Measurements from ENCODE around the gene ITPK1.

ITPK1 gene

GRCh38 chr14:92906823-92907222 lies 208.9 kb downstream of the ITPK1 start:
- DNase-seq, result no peak

DNA sequence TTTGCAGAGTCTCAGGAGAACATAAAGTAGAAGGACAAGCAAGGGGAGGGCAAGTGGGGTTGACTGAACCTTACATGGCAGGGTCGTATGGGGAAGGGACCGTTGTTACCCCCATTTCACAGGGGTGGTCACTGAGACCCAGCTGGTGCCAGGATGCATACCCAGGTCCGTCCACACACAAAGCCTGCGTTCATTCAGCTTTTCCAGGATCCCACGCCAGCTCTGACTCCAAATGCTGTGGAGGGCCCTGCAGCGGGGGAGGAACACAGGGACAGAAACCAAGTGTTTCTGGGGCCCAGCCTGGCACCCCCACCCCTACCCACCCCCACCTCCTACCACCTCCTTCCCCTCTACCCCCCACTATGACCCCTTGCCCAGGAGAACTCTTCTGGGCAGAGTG lies 209.3 kb downstream of the ITPK1 start:
- no peak for DNase-seq

- no peak for DNase-seq
These were observed 210.1 kb downstream of the ITPK1 start for GRCh38 chr14:92905667-92906066.

- DNase-seq, result no peak
These were observed 212.4 kb downstream of the ITPK1 start for GRCh38 chr14:92903359-92903758.

DNA sequence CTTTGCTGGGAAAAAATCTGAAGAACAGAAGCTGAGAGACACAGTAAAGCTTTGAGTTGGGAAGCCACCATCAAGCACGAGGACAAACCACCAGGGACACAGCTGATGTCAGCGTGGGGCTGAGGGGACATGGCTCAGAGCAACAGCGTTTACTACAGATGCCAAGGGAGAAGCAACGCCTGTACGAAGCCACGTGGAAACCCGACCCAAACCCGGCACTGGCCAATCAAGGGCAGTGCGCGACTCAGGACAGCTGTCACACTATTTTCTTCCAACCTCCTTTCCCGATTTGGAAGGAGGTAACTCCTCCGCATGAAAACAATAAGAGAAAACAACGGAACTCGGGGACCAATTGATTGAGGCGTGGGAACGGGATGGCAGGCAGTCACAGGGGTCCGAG lies 213.0 kb downstream of the ITPK1 start:
- DNase-seq, result peak; percentile 87

DNA sequence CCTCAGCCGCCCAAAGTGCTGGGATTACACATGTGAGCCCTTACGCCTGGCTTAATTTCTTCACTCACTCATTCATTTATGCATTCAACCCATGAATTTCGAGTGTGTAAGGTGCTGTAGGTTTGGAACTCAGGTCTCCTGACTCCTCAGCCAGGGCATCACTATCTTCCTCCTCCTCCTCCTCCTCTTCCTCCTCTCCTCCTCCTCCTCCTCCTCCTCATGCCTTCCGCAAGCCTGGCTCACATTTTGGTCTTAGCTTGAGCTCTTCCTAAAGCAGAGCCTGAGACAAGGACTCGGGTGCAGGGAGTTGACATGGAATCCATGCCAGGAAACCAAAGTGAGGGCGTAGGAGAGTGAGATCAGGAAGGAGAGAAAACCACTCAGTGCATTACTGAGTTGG lies 213.5 kb downstream of the ITPK1 start:
- no peak for DNase-seq

GRCh38 chr14:92900660-92901059 lies 215.1 kb downstream of the ITPK1 start:
- DNase-seq, result no peak

GRCh38 chr14:92898566-92899131 lies 217.1 kb downstream of the ITPK1 start:
- no peak for DNase-seq

- DNase-seq, result no peak
These were observed 217.7 kb downstream of the ITPK1 start for GRCh38 chr14:92897922-92898565.

GRCh38 chr14:92895352-92895878 lies 220.3 kb downstream of the ITPK1 start:
- no peak for DNase-seq

DNA sequence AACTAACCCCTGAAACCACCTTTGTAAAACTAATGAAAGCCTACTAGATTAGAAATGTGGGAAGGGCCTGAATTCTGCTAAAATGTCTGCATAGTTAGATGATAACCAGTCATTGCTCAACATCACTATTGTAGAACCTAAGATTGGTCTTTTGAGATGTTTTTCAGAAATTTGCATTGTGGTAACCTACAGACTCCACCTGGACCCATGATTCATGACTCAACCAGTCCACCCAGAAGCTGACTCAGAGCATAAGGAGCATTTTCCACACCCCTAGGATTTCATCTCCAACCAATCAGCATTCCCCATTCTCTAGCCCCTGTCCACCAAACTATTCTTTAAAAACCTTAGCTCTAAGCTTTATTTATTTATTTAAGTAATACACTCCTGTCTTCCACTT lies 223.1 kb downstream of the ITPK1 start:
- no peak for DNase-seq

GRCh38 chr14:92890830-92891588 lies 224.7 kb downstream of the ITPK1 start:
- no peak for DNase-seq

DNA sequence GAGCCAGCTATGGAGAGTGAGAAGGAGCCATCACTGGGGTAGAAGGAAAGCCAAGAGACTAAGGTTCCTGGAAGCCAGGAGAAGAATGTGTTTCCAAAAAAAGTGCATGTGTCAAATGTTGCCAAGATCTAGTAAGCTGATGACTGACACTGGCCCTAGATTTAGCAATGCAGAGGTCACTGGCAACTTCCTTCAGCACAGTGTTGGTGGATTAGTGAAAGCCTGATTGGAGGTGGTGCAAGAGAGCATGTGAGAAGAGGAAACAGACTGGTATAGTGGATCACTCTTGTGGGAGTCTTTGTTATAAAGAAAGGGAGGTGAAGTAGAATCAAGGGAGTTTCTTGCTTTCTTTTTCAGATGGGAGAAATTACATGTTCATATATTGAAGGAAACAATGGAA lies 226.8 kb downstream of the ITPK1 start:
- no peak for DNase-seq

- no peak for DNase-seq
These were observed 228.6 kb downstream of the ITPK1 start for GRCh38 chr14:92887157-92887556.
